GM18498 (cell line): ENCODE measurements around the gene PIAS1.
"Not testable (repeated sequence)": the region's sequence is repeated elsewhere in the genome, so short reads cannot be mapped to it uniquely, and the experiment has no call there.

Experiments used
- ATAC-seq: cut with Tn5 transposase; IDR thresholded peaks from one replicate; pipeline ENCODE4 v1.9.1; 2021; ENCODE audit warnings: mild to moderate bottlenecking, moderate library complexity; ENCODE audit not compliant: unreplicated experiment

PIAS1 gene

DNA sequence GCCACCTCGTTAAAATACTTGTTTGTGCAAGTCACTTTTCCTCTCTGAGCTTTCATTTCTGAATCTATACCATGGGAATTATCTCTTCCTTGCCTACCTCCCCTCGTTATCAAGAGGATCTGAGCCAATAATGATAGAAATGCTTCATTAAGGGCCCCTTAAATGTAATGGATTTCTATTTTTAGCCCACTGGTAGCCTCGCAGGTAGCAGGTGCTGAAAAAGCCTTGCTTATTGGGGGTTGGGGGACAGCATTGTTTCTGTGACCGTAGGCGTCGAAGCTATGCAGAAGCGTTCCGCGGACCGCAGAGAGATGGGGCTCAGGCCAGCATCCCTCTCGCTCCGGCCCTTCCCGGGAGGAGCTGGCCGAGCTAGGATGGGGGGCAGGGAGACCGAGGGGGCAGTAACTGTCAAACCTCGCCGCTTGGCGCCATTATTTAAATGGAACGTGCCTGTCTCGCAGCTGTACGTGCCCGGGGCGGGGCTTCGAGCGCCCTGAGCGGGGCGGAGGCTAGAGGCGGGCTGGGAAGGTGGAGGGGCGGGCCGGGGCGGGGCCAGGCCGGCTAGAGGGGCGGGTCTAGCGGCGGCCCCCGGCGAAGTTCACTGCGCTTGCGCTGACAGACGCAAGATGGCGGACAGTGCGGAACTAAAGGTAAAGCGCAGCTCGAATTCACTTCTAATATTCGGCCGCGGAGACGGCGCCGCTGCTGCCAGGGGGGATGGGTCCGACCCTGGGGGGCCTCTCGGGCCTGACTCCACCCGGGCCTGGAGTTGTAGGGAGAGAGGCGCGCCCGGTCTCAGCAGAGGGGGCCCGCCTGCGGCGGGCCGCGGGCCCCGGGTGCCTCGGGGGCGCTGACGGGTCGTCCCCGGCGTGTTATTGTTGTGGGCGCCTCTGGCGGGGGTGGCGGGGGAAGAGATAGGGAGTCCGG, at the start of gene PIAS1:
PIAS1 (plus strand) TSS at position 615 of the 927 bp plus-strand sequence; CDS start at position 627, 12 bp downstream.
- peak; percentile 84 for ATAC-seq

DNA sequence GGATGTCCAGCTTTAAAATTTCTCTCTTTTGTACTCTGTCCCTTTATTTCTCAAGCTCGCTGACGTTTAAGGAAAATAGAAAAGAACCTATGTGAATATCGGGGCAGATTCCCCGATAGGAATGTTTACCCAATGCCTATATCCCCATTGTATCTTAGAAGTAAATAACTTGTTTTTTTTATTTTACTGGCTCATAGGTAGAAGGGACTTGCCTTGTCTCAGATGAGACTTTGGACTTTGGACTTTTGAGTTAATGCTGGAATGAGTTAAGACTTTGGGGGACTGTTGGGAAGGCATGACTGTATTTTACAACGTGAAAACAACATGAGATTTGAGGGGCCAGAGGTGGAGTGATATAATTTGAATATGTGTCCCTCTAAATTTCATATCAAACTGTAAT, 46.5 kb upstream of the PIAS1 start:
- not testable (repeated sequence) for ATAC-seq

DNA sequence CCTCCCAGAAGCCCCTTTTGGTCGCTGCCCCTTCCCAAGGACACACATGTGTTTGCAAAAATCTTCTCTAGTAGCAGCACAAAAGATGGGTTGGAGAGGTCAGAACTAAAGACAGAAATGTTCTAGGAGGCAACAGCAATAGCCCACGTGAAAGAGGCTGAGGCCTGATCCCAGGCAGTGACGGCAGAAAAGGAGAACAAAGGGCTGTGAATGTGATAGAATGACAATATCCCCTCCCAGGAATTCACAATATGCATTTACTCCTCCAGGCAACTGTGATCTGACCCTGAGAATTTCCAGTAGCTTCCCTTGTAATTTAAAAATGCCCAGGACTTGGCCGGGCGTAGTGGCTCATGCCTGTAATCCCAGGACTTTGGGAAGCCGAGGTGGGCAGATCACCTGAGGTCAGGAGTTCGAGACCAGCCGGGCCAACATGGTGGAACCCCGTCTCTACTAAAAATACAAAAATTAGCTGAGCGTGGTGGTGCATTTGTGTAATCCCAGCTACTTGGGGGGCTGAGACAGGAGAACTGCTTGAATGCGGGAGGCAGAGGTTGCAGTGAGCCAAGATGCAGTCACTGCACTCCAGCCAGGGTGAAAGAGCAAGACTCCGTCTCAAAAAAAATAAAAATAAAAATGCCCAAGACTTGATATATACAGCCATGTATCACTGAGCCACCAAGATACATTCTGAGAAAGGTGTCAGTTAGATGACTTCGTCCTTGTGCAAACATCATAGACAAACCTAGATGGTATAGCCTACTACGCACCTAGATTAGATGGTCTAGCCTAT, 43.6 kb upstream of the PIAS1 start:
- no peak for ATAC-seq

- ATAC-seq: no peak
These were observed 41.2 kb upstream of the PIAS1 start for GRCh38 chr15:68012911-68013310.

DNA sequence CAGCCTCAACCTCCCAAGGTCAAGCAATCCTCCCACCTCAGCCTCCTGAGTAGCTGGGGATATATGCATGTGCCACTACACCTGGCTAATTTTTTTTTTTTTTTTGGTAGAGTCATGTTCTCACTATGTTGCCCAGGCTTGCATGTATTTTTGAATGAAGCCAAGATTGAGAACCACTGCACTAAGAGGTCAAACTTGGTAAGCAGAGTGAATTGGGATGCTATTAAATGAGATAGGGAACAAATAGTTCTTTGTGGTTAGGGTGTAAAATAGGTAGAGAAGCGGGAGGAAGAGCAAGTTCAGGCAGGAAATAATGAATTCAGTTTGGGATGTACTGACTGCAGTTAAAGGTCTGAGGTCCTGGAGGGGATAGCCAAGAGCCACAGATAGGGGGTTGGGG, 39.9 kb upstream of the PIAS1 start:
- no peak for ATAC-seq

GRCh38 chr15:68015244-68015643, 38.9 kb upstream of the PIAS1 start:
- ATAC-seq: no peak

DNA sequence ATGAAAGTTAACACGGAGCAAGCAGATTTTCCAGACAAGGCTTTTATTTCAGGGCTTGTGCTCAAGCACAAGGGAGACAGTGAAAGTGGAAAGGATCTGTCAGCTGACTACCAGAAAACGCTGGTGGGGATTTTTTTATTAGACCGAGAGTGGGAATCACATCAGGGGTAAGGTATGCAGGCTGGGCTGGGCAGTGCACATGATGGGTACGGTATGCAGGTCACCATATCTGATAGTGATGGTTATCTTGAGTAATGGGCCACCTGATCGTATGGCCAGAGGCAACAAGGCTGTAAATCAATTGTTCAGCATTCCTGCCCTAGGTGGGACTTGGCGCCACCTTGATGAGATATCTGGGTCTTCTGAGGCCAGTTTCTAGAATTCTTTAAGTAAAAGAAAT, 36.9 kb upstream of the PIAS1 start:
- ATAC-seq: no peak

DNA sequence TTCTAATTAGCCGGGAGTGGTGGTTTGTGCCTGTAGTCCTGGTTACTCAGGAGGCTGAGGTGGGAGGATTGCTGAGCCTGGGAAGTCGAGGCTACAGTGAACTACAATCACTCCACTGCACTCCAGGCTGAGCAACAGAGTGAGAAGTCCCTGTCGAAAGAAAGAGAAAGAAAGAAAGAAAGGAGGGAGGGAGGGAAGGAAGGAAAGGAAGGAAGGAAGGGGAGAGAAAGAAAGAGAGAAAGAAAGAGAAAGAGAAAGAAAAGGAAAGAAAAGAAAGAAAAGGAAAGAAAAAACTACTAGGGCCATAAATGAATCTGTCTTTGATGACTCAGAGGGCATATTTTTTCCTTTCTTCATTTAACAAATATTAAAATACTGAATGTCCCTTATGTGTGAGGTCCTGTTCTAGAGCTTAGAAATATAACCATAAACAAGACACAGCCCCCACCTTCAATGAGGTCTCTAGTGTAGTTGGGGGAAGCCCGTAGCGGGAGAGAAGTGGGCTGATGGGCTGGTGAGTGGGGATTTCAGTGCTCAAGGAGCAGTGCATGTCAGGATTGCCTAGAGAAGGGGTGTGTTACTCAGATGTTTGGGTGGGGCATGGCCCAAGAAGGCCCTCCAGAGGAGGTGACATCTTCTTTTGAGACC, 35.2 kb upstream of the PIAS1 start:
- no peak for ATAC-seq

- ATAC-seq: no peak
These were observed 34.1 kb upstream of the PIAS1 start for GRCh38 chr15:68019814-68020525.

DNA sequence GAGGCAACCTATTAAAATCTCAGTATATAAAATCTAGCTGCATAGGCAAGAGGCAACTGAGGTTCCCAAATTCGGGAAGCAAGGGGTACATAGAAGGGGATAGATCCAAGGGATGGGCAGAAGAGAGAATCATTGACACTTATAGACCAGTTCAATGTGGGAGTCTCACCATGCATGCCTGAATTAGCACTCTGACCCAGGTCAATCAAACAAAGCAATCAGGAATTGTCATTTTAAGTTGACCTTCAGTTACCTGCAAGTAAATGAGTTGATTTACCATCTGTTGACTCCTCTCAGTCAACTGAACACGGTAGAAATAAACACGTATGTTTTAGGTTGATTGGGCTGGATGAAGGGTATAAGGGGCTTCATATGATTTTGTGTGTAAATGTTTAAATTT, 33.4 kb upstream of the PIAS1 start:
- no peak for ATAC-seq

GRCh38 chr15:68022061-68022460, 32.1 kb upstream of the PIAS1 start:
- no peak for ATAC-seq

- ATAC-seq: no peak
These were observed 30.6 kb upstream of the PIAS1 start for GRCh38 chr15:68023307-68024101.

- no peak for ATAC-seq
These were observed 28.2 kb upstream of the PIAS1 start for GRCh38 chr15:68025835-68026424.

DNA sequence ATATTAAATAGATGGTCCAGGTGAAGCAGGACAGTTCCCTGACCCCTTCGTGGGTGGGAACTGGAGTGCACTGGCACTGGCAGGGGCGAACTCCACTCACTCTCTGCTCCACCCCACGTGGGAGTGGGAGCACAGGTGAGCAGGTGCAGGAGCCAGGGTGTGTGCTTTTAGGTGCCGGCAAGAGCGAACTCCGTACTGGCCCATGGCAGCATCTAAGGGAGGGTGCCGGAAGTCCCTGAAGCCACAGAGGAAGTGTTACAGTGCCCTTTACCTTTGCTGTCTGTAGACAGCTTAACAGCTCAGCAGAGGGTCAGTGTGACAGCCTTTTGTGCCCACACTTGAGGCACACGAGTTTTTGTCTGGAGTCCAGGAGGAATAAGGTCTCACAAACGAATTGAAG, 26.7 kb upstream of the PIAS1 start:
- no peak for ATAC-seq

- no peak for ATAC-seq
These were observed 25.8 kb upstream of the PIAS1 start for GRCh38 chr15:68028137-68028887.

DNA sequence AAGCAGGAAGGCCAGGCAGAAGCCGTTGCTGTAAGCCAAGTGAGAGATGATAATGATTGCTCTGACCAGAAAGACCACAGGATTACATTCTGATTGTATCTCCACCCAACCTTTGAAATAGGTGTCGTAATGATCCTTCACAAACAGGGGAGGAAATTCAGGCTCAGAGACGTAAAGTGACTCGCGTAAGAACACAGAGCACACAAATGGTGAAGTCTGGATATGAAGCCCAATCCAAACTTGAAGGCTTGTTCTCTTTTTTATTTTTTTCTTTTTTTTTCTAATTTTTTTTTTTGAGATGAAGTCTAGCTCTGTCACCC, 25.3 kb upstream of the PIAS1 start:
- ATAC-seq: no peak

GRCh38 chr15:68029959-68030358, 24.2 kb upstream of the PIAS1 start:
- ATAC-seq: no peak

GRCh38 chr15:68031404-68031803, 22.7 kb upstream of the PIAS1 start:
- no peak for ATAC-seq

DNA sequence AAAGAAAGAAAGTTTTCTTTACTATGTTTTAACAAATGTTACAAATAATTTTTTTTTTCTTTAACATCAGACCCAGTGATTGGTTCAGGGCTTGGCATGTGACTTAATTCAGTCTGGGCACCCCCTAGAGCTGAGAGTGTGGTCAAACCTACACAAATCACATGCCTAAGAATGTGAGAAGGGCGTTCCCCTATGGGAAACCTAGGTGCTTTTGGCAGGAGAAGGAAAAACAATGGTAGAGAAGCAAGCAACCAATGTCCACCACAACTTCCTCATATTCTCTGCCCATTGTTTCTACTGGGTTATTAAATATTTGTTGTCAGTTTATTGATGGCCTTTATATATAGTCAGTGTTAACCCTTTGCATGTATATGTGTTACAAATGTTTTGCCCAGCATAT, 21.4 kb upstream of the PIAS1 start:
- ATAC-seq: no peak
